Heart right ventricle (tissue), 16 donors: ENCODE measurements around the gene NPR3. TPM values are rescaled to one million over a fixed set of nuclear protein-coding genes. Genes with fewer than 3 reads are reported as not detected.

ENCODE experiments used
- ATAC-seq, 8 donors: fragments of 200-7000 bp; cut with Tn5 transposase; one replicate each; pipeline ENCODE4 v1.9.1; 2020; ENCODE audit warnings: mild to moderate bottlenecking in 8 of 8, moderate library complexity in 8 of 8, moderate number of reproducible peaks in 1 of 8
- DNase-seq, 2 donors: peaks; one replicate each; pipeline ENCODE4 v3.0.0-alpha.2; 2020
- H3K27ac ChIP-seq, 10 donors: fragments of 200-600 bp; sonication (generic) in 2 of 10; one replicate each; pipeline versions ENCODE4 v1.5.0 to v1.8.0; 2020 to 2022; ENCODE audit warnings: mild to moderate bottlenecking in 3 of 10
- H3K27me3 ChIP-seq, 7 donors: fragments of 200-600 bp; one replicate each; pipeline ENCODE4 v1.8.0; 2021 to 2022; ENCODE audit warnings: mild to moderate bottlenecking in 2 of 7
- H3K36me3 ChIP-seq, 9 donors: fragments of 200-600 bp; sonication (generic) in 1 of 9; one replicate each; pipeline versions ENCODE4 v1.5.0 to v1.8.0; 2020 to 2022; ENCODE audit warnings: mild to moderate bottlenecking in 2 of 9
- H3K4me1 ChIP-seq, 9 donors: fragments of 200-600 bp; sonication (generic) in 1 of 9; one replicate each; pipeline versions ENCODE4 v1.5.0 to v1.8.0; 2020 to 2022; ENCODE audit warnings: mild to moderate bottlenecking in 4 of 9
- H3K4me3 ChIP-seq, 10 donors: fragments of 200-600 bp; sonication (generic) in 2 of 10; one replicate each; pipeline versions ENCODE4 v1.5.0 to v1.8.0; 2020 to 2022; ENCODE audit warnings: mild to moderate bottlenecking in 7 of 10, moderate library complexity in 2 of 10
- H3K9me3 ChIP-seq, 11 donors: fragments of 200-600 bp in 10 of 11; sonication (generic) in 2 of 11; one replicate each; pipeline versions ENCODE4 v1.5.0 to v1.8.0; 2013 to 2022; ENCODE audit warnings: mild to moderate bottlenecking in 2 of 11, control low read depth in 1 of 11, moderate library complexity in 1 of 11
- CTCF ChIP-seq, 9 donors: fragments of 200-600 bp; sonication (generic) in 2 of 9; IDR thresholded peaks; one replicate each; pipeline versions ENCODE4 v1.5.0 to v1.8.0; 2021 to 2022; ENCODE audit warnings: antibody characterized with exemption in 9 of 9, mild to moderate bottlenecking in 5 of 9, moderate library complexity in 1 of 9
- WGBS, 2 donors: extraction: QIAGEN DNeasy Blood & Tissue Kit; methylation state at CpG; one replicate each; pipeline ENCODE4 v1.1.7; 2013; ENCODE audit warnings: inconsistent platforms in 1 of 2; 5-methylcytosine and 5-hydroxymethylcytosine counted together
- intact Hi-C, 10 donors: fragments of 100-400 bp; cut with DNase I; formaldehyde crosslinking; loops; one replicate each; pipeline versions ENCODE4 v1.11.1 to v1.14.2; 2022
- polyA plus RNA-seq, 2 donors: library from polyadenylated mRNA; stranded (reverse); fragments of 200-250 nt; gene quantifications; one replicate each; pipeline ENCODE4 v1.2.3, GENCODE V29; 2013
- total RNA-seq, 10 donors: library from RNA; stranded (reverse); fragmentation: NEBNext Ultra II Directional in 3 of 10; extraction: Animal tissue kit (Norgen Biotek cat#: 25700) in 3 of 10; gene quantifications; one replicate each; pipeline versions ENCODE4 v1.2.1 to v1.2.4, GENCODE V29; 2021 to 2023
- donor health status: Arrhythmogenic right ventricular cardiomyopathy.
- donor health status: ischemic (EF 13 %, LVEDD 7.1; RV severe dilation, severe dysfunction).
- donor health status: healthy with polysubstance abuse.
- donor health status: DM: no; HTN: yes; CAD: no.
- donor health status: DM: no; HTN: no; CAD: no.
- donor health status: ischemic (EF 25% LVEDD 6.9; RV normal size, moderate dysfunction).
- donor health status: ischemic (EF 25% LVEDD 5.7; RV mildly dilated, moderate dysfunction).
- donor health status: healthy.
- donor health status: DM: yes; HTN: yes; CAD: no.
- donor health status: Ischemic cardiomyopathy.
- donor health status: ischemic (EF 35%, LVEDD 5.7; RV mildly dilated, moderate dysfunction).
- donor health status: nonischemic (EF 11% LVEDD 7.7; RV severe dilation, severe dysfunction).
- donor health status: DM: yes; HTN: yes; CAD: no.
- donor health status: PGD.
- donor health status: ischemic (EF 29% LVEDD 5.4; RV normal size, mild dysfunction).
- donor health status: nonischemic (EF 23%, LVEDD 6.1; RV moderate dilation, normal function).

Gene NPR3
- total and polyA plus RNA-seq, 12 donors = 6.0 to 135 (median 32.3) TPM

- intact Hi-C loops = no loop called here
- no peak for ATAC-seq
- DNase-seq = no peak
- peaks cover 0 to 15% (median 8%) of the 10 kb centered on the region in 11 donors for H3K9me3 ChIP-seq
- no peak overlapping the region for H3K27ac ChIP-seq
- no peaks in the 10 kb centered on the region for H3K27me3 ChIP-seq
- H3K4me3 ChIP-seq = no peak overlapping the region
- H3K36me3 ChIP-seq = peaks cover 0 to 31% (median 0%) of the 10 kb centered on the region in 9 donors
- TF ChIP-seq CTCF (IDR thresholded peaks at IDR 0.05) = no peak
- peaks cover 0 to 18% (median 5%) of the 10 kb centered on the region in 9 donors for H3K4me1 ChIP-seq
Observed at GRCh38 chr5:32729651-32730050, 18.5 kb downstream of the NPR3 start.

- WGBS, 2 donors = 62 to 68% methylated on average over 5 of the region's 5 CpGs
- Histone ChIP-seq H3K4me3 (no peak overlapping the region), H3K4me1 (peaks cover 0 to 32% (median 6%) of the 10 kb centered on the region in 9 donors), H3K36me3 (peaks cover 0 to 4% (median 0%) of the 10 kb centered on the region in 9 donors), H3K27me3 (no peaks in the 10 kb centered on the region), H3K27ac (no peak overlapping the region), H3K9me3 (no peaks in the 10 kb centered on the region)
- no peak for TF ChIP-seq CTCF (IDR thresholded peaks at IDR 0.05)
- ATAC-seq (no peak), DNase-seq (no peak)
- intact Hi-C loops = no loop called here
Observed at GRCh38 chr5:32733590-32734340, 22.6 kb downstream of the NPR3 start.

DNA sequence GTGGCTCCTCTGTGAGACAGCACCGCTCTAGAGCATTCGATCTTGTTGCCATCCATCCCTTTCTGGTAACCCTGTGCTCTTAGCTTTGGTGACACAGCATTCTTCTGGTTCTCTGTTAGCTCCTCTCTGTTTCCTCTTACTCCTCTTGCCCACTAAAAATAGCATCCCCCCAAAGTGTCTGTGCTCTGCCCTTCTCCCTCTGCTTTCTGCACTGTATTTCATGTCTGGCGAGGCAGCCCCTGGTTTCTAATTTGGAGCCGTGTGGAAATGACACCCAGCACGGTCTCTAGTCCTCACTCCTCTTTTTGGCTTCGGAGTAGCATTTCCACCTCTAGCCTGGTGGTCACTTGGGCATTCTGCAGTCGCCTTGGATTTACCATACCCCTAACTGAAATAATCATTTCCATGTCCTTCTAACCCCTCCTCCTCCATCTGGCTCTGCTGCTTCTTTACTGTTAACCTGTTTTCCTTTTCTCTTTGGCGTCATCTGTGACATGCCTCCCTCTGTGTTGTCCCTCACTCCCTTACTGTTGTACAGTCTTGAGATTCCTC lies 23.8 kb downstream of the NPR3 start:
- 70 to 78% methylated on average over 8 of the region's 8 CpGs for WGBS, 2 donors
- H3K36me3 ChIP-seq = peaks cover 0 to 13% (median 0%) of the 10 kb centered on the region in 9 donors
- no peak for TF ChIP-seq CTCF (IDR thresholded peaks at IDR 0.05)
- H3K27me3 ChIP-seq = no peaks in the 10 kb centered on the region
- no peak overlapping the region for H3K27ac ChIP-seq
- H3K9me3 ChIP-seq = no peaks in the 10 kb centered on the region
- no peak for DNase-seq
- H3K4me3 ChIP-seq = no peak overlapping the region
- peak in 3 of 8 donors; percentile 14 to 42 (median 35) for ATAC-seq
- intact Hi-C loops = no loop called here
- H3K4me1 ChIP-seq = peaks cover 0 to 32% (median 6%) of the 10 kb centered on the region in 9 donors

GRCh38 chr5:32735512-32735911 lies 24.4 kb downstream of the NPR3 start:
- Histone ChIP-seq H3K4me3 (no peak overlapping the region), H3K36me3 (peaks cover 0 to 18% (median 0%) of the 10 kb centered on the region in 9 donors), H3K27me3 (no peaks in the 10 kb centered on the region), H3K4me1 (peaks cover 0 to 32% (median 6%) of the 10 kb centered on the region in 9 donors), H3K27ac (peak overlapping the region in 1 of 10 donors; percentile 6), H3K9me3 (no peaks in the 10 kb centered on the region)
- ATAC-seq = peak in 3 of 8 donors; percentile 11 to 41 (median 17)
- intact Hi-C loops = no loop called here
- WGBS, 2 donors = 72 to 84% methylated on average over 5 of the region's 5 CpGs
- no peak for TF ChIP-seq CTCF (IDR thresholded peaks at IDR 0.05)
- DNase-seq = peak in 1 of 2 donors; percentile 29
